ENCODE measurements around the gene NACAD.
"Not testable (repeated sequence)": the region's sequence is repeated elsewhere in the genome, so short reads cannot be mapped to it uniquely, and the experiment has no call there.

The NACAD gene

GRCh38 chr7:45055594-45056219 is 33.1 kb downstream of the NACAD start:
- DNase-seq (ENCODE audit: low read depth in 2 of 2), result no peak

DNA sequence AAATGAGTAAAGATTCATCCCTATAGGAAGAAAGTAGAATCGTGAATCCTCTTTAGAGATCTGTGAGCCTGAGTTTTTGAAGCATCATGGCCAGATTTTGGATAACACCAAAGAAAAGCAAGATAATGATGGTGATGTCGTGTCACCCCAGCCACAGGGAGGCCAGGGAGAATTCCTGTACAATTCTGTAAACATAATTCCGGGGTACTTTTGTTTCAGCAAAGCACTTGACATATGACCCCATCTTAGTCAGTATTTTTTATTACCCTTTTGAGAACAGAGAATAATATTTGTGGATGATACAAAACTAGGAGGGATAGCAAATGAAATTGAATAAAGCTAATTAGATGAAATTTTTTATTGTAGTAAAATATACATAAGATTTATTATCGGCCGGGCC is 33.8 kb downstream of the NACAD start:
- DNase-seq (ENCODE audit: low read depth in 2 of 2), result no peak

GRCh38 chr7:45054442-45054841 is 34.3 kb downstream of the NACAD start:
- DNase-seq (ENCODE audit: low read depth in 2 of 2), result no peak

- no peak for DNase-seq (ENCODE audit: low read depth in 2 of 2)
Observed at GRCh38 chr7:45053941-45054340, 34.8 kb downstream of the NACAD start.

- no peak for DNase-seq (ENCODE audit: low read depth in 2 of 2)
Observed at GRCh38 chr7:45053401-45053800, 35.4 kb downstream of the NACAD start.

GRCh38 chr7:45052011-45052410 is 36.8 kb downstream of the NACAD start:
- no peak for DNase-seq (ENCODE audit: low read depth in 2 of 2)

- DNase-seq (ENCODE audit: low read depth in 2 of 2), result no peak
Observed at GRCh38 chr7:45050198-45050597, 38.6 kb downstream of the NACAD start.

GRCh38 chr7:45048748-45049147 is 40.0 kb downstream of the NACAD start:
- DNase-seq (ENCODE audit: low read depth in 2 of 2), result no peak

DNA sequence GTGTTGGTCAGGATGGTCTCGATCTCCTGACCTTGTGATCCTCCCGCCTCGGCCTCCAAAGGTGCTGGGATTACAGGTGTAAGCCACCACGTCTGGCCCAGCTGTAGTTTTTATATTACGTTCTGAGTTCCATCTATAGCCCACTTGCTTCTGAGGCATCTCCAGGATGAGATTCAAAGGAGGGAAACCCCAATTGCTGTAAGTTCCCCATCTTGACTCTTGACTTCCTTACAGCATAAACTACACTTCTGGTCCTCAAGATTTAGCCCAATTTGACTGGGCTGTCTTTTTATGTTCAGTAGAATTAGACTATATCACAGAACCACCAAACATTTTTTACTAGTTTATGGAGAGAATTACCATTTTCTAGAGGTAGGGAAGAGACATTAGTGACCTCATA is 44.4 kb downstream of the NACAD start:
- DNase-seq (ENCODE audit: low read depth in 2 of 2), result no peak

DNA sequence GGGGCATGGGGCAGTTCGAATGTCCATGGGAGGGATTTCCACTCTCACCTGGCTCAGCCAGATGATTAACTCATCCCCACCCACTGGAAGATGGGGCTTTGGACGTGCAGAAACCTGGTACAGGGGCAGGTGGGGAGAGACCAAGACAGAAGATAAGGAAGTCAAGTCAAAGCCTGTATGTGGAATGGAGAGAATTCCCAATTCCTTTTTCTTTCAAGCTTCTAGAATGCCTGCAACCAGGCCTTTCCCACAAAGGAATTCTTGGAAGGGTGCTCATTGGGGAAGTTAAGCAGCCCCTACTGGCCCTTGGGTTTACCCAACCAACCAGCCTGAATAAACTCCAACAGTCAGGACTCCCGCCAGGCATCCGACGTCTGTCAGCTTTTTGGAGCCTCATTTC is 49.7 kb downstream of the NACAD start:
- no peak for DNase-seq (ENCODE audit: low read depth in 2 of 2)

DNA sequence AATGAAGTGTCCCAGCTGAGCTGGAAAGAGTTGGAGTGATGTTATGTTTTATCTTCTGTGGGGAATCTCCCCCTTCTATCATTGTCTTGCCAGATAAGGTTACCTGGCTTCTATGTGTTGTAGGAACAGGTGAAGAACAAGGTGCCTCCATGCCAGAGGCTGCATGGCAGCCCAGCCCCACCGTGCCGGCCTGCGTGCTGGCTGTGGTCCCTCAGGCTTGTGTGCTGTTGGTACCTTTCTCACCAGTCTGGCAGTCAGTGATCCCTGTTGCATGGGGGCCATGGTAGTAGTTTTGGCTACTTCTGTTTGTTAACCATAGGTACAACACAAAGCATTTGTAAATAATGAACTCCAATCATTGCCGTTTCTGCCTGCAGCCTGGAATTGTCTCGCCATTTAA is 50.9 kb downstream of the NACAD start:
- DNase-seq (ENCODE audit: low read depth in 2 of 2), result no peak

DNA sequence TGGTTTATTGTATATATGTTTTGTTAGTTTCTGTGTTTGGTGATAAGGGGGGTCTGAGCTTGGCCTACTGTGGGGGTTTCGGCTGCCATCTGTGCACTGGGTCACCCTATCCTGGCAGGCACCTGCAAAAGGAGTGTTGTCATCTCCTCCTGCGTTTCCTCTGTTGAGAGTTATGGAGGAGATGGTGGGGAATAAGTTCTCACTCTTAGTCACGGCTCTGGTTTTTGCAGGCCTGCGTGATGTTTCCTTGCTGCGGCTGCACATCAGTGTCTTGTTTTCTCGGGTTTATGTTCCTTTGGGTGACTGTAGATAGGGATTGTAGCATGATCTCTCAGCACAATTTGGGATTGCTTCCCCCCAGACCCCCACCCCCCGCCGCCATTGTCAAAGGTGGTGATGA is 52.0 kb downstream of the NACAD start:
- no peak for DNase-seq (ENCODE audit: low read depth in 2 of 2)

GRCh38 chr7:45036317-45036716 is 52.5 kb downstream of the NACAD start:
- no peak for DNase-seq (ENCODE audit: low read depth in 2 of 2)

- DNase-seq (ENCODE audit: low read depth in 2 of 2), result no peak
Observed at GRCh38 chr7:45035893-45036292, 52.9 kb downstream of the NACAD start.

DNA sequence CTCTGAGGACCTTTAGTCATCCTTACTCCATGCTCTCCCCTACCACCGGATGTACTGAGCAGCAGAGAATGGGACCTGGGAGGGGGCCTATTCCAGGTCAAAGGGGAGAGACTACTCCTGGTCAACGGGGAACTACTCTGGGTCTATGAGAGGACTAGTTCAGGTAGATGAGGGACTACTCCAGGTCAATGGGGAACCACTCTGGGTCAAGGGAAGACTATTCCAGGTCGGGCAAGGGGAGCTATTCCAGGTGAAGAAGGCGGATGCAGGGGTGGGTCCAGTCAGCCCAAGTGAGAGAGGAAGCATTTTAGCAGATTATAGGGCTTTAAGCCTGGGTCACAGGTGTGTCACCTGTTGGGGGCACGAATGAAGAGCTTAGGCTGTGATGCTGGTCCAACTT is 53.4 kb downstream of the NACAD start:
- DNase-seq (ENCODE audit: low read depth in 2 of 2), result no peak

- DNase-seq (ENCODE audit: low read depth in 2 of 2), result not testable (repeated sequence)
Observed at GRCh38 chr7:45034710-45035109, 54.1 kb downstream of the NACAD start.

DNA sequence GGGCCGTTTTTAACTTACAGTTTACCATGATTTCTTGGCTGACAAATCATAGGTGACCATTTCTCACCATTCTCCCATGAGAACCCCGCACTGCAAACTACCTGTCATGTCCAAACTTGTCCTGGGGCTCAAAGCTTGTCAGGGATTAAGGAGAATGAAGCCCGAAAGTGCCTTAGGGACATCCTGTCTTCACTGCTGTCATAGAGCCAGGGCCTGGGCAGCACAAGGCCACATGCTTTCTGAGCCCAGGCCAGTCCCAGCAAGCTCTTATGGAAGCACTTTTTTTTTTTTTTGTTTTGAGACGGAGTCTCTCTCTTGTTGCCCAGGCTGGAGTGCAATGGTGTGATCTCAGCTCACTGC is 54.9 kb downstream of the NACAD start:
- no peak for DNase-seq (ENCODE audit: low read depth in 2 of 2)

GRCh38 chr7:45033261-45033930 is 55.4 kb downstream of the NACAD start:
- no peak for DNase-seq (ENCODE audit: low read depth in 2 of 2)

DNA sequence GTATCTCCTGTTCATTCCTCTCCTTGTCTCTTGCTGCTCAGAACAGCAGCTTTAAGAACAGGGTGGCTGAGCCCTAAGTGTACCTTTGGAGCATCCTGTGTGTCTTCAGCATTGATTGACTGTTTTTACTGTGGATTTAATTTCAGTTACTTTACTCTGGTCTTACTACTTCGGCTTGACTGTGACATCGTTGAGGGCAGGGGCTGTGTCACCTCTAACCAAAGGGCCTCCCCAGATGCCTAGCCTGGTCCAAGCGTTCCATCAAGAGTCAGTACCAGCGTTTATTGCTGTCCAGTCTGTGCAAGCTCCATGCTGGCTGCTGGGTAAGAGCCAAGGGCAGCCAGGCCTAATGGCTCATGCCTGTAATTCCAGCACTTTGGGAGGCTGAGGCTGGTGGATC is 56.3 kb downstream of the NACAD start:
- DNase-seq (ENCODE audit: low read depth in 2 of 2), result no peak

DNA sequence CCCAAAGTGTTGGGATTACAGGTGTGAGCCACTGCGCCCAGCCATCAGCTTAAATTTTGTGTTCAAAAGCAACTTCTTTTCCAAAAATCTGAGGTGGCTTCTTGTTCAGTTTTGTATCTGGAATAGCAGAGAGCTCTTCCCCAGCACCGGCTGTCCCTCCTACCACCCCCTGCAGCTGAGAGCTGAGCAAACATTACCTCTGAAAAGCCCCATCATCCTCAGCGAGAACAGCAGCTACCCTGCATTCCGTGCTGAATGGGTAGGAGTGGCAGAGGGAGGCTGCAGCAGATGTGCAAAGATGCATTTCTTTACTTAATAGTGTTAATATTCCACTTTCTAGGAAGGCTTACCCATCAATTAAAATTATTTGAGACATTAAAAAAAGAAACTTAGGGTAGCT is 56.9 kb downstream of the NACAD start:
- DNase-seq (ENCODE audit: low read depth in 2 of 2), result no peak

All from stimulated activated CD8-positive, alpha-beta memory T cell treated with anti-CD3 and anti-CD28 coated beads, Interleukin-7, amount 100 ng/mL, for 4 hours (primary cell).